CD8-positive, alpha-beta memory T cell (primary cell): ENCODE measurements around the gene MUC22. TPM values are rescaled to one million over a fixed set of nuclear protein-coding genes. Genes with fewer than 3 reads are reported as not detected.
A peak's percentile ranks its signal among the peaks of the same experiment; 100 is the strongest.
"Not testable (repeated sequence)": the region's sequence is repeated elsewhere in the genome, so short reads cannot be mapped to it uniquely, and the experiment has no call there.

Source experiments
- CTCF ChIA-PET: fragments of 350-600 bp; sonication (Branson Sonifier 250); formaldehyde crosslinking; loops from one replicate; lab custom pipeline; 2021; ENCODE audit warnings: antibody characterized with exemption; lab: Charles Lee
- POLR2A ChIA-PET: fragments of 350-600 bp; sonication (Branson Sonifier 250); formaldehyde crosslinking; loops from one replicate; lab custom pipeline; 2021; ENCODE audit warnings: antibody characterized with exemption; lab: Charles Lee
- DNase-seq, 5 donors: peaks; one replicate each; pipeline versions ENCODE4 v3.0.0 to v3.0.0-alpha.2; 2020 to 2022; ENCODE audit warnings: mixed read lengths in 1 of 5
- H3K27ac ChIP-seq: one replicate; pipeline ENCODE4 v1.7.0; 2013; ENCODE audit warnings: low read depth, mild to moderate bottlenecking, low read length, moderate library complexity
- H3K27me3 ChIP-seq: 2 replicates; pipeline ENCODE4 v1.7.0; 2013; ENCODE audit warnings: low read length, mild to moderate bottlenecking; ENCODE audit not compliant: insufficient read depth, poor library complexity, severe bottlenecking
- H3K36me3 ChIP-seq: 2 replicates; pipeline ENCODE4 v1.7.0; 2013; ENCODE audit warnings: mild to moderate bottlenecking, low read length, moderate library complexity; ENCODE audit not compliant: insufficient read depth
- H3K4me1 ChIP-seq: 2 replicates; pipeline ENCODE4 v1.7.0; 2013; ENCODE audit warnings: mild to moderate bottlenecking, low read length, moderate library complexity; ENCODE audit not compliant: insufficient read depth
- H3K4me3 ChIP-seq: 2 replicates; pipeline ENCODE4 v1.7.0; 2013; ENCODE audit warnings: mild to moderate bottlenecking, low read length
- H3K9me3 ChIP-seq: 2 replicates; pipeline ENCODE4 v1.7.0; 2013; ENCODE audit warnings: mild to moderate bottlenecking, low read length
- H3K27ac Mint-ChIP-seq, 8 donors: one replicate each; pipeline ENCODE4 v1.8.0; 2020 to 2021; ENCODE audit warnings: mixed read lengths in 8 of 8, mild to moderate bottlenecking in 6 of 8, inconsistent platforms in 3 of 8, moderate library complexity in 3 of 8
- H3K27me3 Mint-ChIP-seq, 2 donors: one replicate each; pipeline ENCODE4 v1.8.0; 2020 to 2021; ENCODE audit warnings: mixed read lengths in 2 of 2, mild to moderate bottlenecking in 1 of 2, moderate library complexity in 1 of 2
- H3K36me3 Mint-ChIP-seq, 3 donors: one replicate each; pipeline ENCODE4 v1.8.0; 2020 to 2021; ENCODE audit warnings: mixed read lengths in 3 of 3, inconsistent platforms in 1 of 3, mild to moderate bottlenecking in 1 of 3
- H3K4me1 Mint-ChIP-seq, 3 donors: one replicate each; pipeline ENCODE4 v1.8.0; 2020 to 2021; ENCODE audit warnings: mixed read lengths in 3 of 3, inconsistent platforms in 1 of 3, mild to moderate bottlenecking in 1 of 3
- H3K4me3 Mint-ChIP-seq, 7 donors: one replicate each; pipeline ENCODE4 v1.8.0; 2020 to 2021; ENCODE audit warnings: mixed read lengths in 7 of 7, mild to moderate bottlenecking in 6 of 7, moderate library complexity in 4 of 7, inconsistent platforms in 2 of 7
- H3K9me3 Mint-ChIP-seq, 5 donors: one replicate each; pipeline ENCODE4 v1.8.0; 2020 to 2022; ENCODE audit warnings: mixed read lengths in 5 of 5, mild to moderate bottlenecking in 3 of 5, moderate library complexity in 2 of 5, inconsistent platforms in 1 of 5
- polyA plus RNA-seq: library from polyadenylated mRNA; unstranded; fragments of 300-500 nt; fragmentation: Illumina TruSeq; gene quantifications from one replicate; pipeline ENCODE4 v1.2.3, GENCODE V29; 2021
- total RNA-seq, 2 experiments: library from RNA; stranded (reverse); gene quantifications; one replicate each; pipeline ENCODE4 v1.2.3, GENCODE V29; 2021

The MUC22 gene
- total and polyA plus RNA-seq, 3 experiments from 2014 or later: not detected

DNA sequence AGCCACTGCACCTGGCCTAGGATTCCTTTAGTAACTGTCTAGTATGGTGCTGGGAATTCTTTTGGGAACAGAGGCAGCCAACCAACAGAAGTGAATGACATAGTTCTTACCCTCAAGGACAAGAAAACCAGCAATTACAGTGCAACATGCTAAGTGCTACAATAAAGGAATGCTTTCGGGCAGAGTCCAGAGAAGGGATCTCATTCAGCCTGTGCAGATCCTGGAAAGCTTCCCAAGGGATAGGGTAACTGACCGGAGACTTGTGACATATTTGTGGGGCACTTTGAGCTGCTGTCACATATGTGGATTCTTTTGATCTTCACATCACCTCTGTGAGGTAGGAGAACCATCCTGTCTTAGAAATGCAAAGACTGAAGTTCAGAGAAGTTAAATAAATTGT lies 55.3 kb downstream of the MUC22 start:
- no peaks in the 10 kb centered on the region for H3K9me3 ChIP-seq
- H3K4me1 ChIP-seq: no peaks in the 10 kb centered on the region
- Mint-ChIP-seq H3K9me3 (no peaks in the 10 kb centered on the region), H3K4me1 (peaks cover 0 to 5% (median 0%) of the 10 kb centered on the region in 3 donors), H3K4me3 (no peak overlapping the region), H3K27ac (no peak overlapping the region), H3K27me3 (peaks cover 8 to 17% of the 10 kb centered on the region in 2 donors), H3K36me3 (no peaks in the 10 kb centered on the region)
- ChIA-PET POLR2A (no interaction called here), CTCF (interaction anchor here (1.7 kb wide), 1 partner anchor 14 kb away, joined by 4 read pairs; no protein-coding TSS in a partner anchor)
- no peak overlapping the region for H3K27ac ChIP-seq
- H3K27me3 ChIP-seq: no peaks in the 10 kb centered on the region
- no peaks in the 10 kb centered on the region for H3K36me3 ChIP-seq
- DNase-seq: no peak
- no peak overlapping the region for H3K4me3 ChIP-seq

DNA sequence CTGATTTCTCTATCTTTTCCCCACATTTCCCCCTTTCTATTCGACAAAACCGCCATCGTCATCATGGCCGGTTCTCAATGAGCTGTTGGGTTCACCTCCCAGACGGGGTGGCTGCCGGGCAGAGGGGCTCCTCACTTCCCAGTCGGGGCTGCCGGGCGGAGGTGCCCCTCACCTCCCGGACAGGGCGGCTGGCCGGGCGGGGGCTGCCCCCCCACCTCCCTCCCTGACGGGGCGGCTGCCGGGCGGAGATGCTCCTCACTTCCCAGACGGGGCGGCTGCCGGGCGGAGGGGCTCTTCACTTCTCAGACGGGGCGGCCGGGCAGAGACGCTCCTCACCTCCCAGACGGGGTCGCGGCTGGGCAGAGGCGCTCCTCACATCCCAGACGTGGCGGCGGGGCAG lies 56.8 kb downstream of the MUC22 start:
- POLR2A ChIA-PET, H3K4me3 ChIP-seq, H3K4me1 ChIP-seq, DNase-seq, H3K36me3 Mint-ChIP-seq, H3K27me3 ChIP-seq, H3K27ac ChIP-seq, H3K4me3 Mint-ChIP-seq, H3K9me3 ChIP-seq, H3K4me1 Mint-ChIP-seq, H3K36me3 ChIP-seq, H3K27ac Mint-ChIP-seq, H3K9me3 Mint-ChIP-seq: not testable (repeated sequence)
- CTCF ChIA-PET: interaction anchor here (1.7 kb wide), 1 partner anchor 13 kb away, joined by 4 read pairs; no protein-coding TSS in a partner anchor
- H3K27me3 Mint-ChIP-seq: peaks cover 4 to 14% of the 10 kb centered on the region in 2 donors

DNA sequence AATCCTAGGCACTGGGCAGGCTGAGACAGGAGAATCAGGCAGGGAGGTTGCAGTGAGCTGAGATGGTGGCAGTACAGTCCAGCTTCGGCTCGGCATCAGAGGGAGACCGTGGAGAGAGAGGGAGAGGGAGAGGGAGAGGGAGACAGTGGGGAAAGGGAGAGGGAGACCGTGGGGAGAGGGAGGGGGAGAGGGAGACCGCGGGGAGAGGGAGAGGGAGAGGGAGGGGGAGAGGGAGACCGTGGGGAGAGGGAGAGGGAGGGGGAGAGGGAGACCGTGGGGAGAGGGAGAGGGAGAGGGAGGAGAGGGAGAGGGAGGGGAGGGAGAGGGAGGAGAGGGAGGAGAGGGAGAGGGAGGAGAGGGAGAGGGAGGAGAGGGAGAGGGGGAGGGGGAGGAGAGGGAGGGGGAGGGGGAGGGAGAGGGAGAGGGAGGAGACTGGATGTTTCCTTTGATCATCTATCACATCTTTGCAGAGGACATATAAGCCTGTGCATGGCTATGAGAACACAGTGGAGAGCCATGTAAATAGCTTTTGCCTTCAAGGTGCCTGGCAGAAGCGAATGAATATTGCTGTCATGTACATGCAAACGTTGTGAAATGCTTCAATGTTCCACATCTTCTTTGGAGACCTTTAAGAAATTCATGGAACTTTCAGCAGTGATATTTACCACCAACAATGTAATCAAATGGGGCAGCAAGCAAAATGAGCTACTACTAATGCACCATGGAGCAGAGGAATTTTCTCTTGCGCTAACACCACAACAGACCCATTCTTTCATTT lies 57.8 kb downstream of the MUC22 start:
- H3K9me3 ChIP-seq, H3K27me3 Mint-ChIP-seq, H3K27ac Mint-ChIP-seq, H3K36me3 ChIP-seq, H3K27me3 ChIP-seq, H3K4me3 Mint-ChIP-seq, H3K4me1 ChIP-seq, DNase-seq, H3K4me1 Mint-ChIP-seq, H3K27ac ChIP-seq, H3K36me3 Mint-ChIP-seq, H3K9me3 Mint-ChIP-seq, H3K4me3 ChIP-seq: not testable (repeated sequence)
- ChIA-PET CTCF (interaction anchor here (0.7 to 3.2 kb wide), 3 partner anchors 14 to 247 kb away, joined by 3 to 33 read pairs (median 4); no protein-coding TSS in a partner anchor), POLR2A (interaction anchor here (0.6 kb wide), 1 partner anchor 18 kb away, joined by 3 read pairs; no protein-coding TSS in a partner anchor)

DNA sequence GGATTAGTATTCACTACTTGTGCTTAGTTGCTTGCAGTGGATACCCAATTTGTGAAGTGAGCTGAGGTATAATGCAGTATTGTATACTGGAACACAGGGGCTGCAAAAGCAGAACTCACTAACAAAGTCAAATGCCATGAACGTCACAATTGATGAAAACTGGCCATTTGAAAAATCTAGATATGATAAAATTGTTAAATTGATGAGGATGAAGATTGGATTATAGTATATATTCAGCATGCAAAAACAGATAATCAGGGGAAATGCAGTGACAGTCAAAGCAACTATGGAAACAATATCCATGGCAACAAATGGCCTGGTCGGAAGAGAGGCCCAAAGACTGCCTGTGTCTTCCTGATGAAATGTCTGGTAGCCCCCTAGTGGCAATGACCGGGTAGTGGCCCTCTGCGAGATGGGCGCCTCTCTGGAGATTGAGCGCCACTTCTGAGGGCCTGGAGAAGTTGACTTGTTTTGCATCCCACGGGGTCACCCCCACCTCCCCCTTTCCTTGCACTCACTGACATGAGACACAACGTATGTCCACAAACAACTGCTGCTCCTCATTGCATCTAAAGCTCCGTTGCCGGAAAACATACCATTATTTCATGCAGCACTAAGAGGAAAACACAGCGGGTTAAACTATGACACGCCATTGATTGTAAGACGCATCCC lies 58.5 kb downstream of the MUC22 start:
- H3K9me3 ChIP-seq: no peaks in the 10 kb centered on the region
- Mint-ChIP-seq H3K4me1 (peaks cover 0 to 5% (median 0%) of the 10 kb centered on the region in 3 donors), H3K9me3 (no peaks in the 10 kb centered on the region), H3K4me3 (no peak overlapping the region), H3K36me3 (no peaks in the 10 kb centered on the region), H3K27ac (no peak overlapping the region), H3K27me3 (peaks cover 0 to 10% of the 10 kb centered on the region in 2 donors)
- no peak overlapping the region for H3K4me3 ChIP-seq
- H3K27ac ChIP-seq: no peak overlapping the region
- H3K36me3 ChIP-seq: no peaks in the 10 kb centered on the region
- peak; percentile 52 to 82 (median 57) for DNase-seq
- no peaks in the 10 kb centered on the region for H3K4me1 ChIP-seq
- ChIA-PET CTCF (interaction anchor here (0.6 to 3.2 kb wide), 7 partner anchors 9 to 248 kb away, joined by 3 to 33 read pairs (median 4); no protein-coding TSS in a partner anchor), POLR2A (interaction anchor here (0.6 kb wide), 1 partner anchor 19 kb away, joined by 3 read pairs; no protein-coding TSS in a partner anchor)
- no peaks in the 10 kb centered on the region for H3K27me3 ChIP-seq

DNA sequence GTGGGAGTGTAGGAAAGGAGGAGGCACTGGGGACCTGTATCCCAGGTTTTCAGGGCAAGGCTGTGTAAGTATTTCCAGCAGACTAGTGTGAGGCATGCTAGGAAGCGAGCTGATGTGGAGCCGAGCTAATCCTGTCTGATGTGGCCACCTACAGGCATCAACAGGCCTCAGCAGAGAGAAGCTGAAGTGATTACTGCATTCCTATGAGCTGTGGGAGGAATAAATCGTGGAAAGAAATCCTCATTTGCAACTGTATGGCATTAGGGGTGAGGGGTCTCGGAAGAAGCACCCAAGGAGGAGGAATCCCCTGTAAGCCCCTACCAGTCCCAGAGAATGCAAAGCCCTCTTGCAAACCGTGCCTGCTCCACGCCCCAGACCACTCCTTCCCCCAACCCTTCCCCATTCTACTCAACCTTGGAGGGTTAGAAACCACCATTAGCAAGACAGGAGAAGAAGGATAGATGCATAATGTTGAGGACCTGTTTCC lies 60.5 kb downstream of the MUC22 start:
- peak overlapping the region in 1 of 8 donors; percentile 44 for H3K27ac Mint-ChIP-seq
- no peaks in the 10 kb centered on the region for H3K9me3 Mint-ChIP-seq
- Histone ChIP-seq H3K9me3 (no peaks in the 10 kb centered on the region), H3K27me3 (no peaks in the 10 kb centered on the region), H3K27ac (no peak overlapping the region), H3K4me3 (no peak overlapping the region), H3K4me1 (no peaks in the 10 kb centered on the region), H3K36me3 (no peaks in the 10 kb centered on the region)
- peaks cover 0 to 5% (median 0%) of the 10 kb centered on the region in 3 donors for H3K4me1 Mint-ChIP-seq
- H3K27me3 Mint-ChIP-seq: peaks cover 0 to 6% of the 10 kb centered on the region in 2 donors
- ChIA-PET CTCF (interaction anchor here (1.1 to 3.2 kb wide), 4 partner anchors 11 to 242 kb away, joined by 3 to 33 read pairs (median 4); no protein-coding TSS in a partner anchor), POLR2A (no interaction called here)
- DNase-seq: no peak
- no peak overlapping the region for H3K4me3 Mint-ChIP-seq
- no peaks in the 10 kb centered on the region for H3K36me3 Mint-ChIP-seq

DNA sequence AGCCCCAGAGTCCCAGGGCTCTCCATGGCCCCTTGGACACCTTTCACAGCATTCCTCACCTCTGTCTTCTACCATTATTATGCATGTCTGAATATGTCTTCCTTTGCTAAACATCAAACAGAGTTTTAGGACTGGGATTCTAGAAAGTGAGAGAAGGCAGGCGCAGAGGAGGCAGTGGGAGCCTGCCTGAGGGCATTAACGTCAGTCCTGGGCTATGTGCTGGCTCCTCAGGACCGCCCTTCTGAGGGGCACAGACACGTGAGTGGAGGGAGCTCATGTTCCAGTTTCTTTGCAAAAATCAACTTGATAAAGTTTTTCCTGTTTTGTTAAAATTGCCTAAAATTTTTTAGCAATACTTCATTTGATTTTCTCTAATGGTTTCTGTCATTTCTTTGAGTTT lies 64.1 kb downstream of the MUC22 start:
- peaks cover 0 to 2% of the 10 kb centered on the region in 2 donors for H3K27me3 Mint-ChIP-seq
- DNase-seq: no peak
- Histone ChIP-seq H3K36me3 (no peaks in the 10 kb centered on the region), H3K4me3 (no peak overlapping the region), H3K27me3 (no peaks in the 10 kb centered on the region), H3K4me1 (peaks cover 2% of the 10 kb centered on the region), H3K27ac (no peak overlapping the region), H3K9me3 (no peaks in the 10 kb centered on the region)
- peak overlapping the region in 1 of 8 donors; percentile 61 for H3K27ac Mint-ChIP-seq
- ChIA-PET CTCF (no interaction called here), POLR2A (no interaction called here)
- peaks cover 0 to 3% (median 2%) of the 10 kb centered on the region in 3 donors for H3K4me1 Mint-ChIP-seq
- no peak overlapping the region for H3K4me3 Mint-ChIP-seq
- H3K36me3 Mint-ChIP-seq: no peaks in the 10 kb centered on the region
- no peaks in the 10 kb centered on the region for H3K9me3 Mint-ChIP-seq

DNA sequence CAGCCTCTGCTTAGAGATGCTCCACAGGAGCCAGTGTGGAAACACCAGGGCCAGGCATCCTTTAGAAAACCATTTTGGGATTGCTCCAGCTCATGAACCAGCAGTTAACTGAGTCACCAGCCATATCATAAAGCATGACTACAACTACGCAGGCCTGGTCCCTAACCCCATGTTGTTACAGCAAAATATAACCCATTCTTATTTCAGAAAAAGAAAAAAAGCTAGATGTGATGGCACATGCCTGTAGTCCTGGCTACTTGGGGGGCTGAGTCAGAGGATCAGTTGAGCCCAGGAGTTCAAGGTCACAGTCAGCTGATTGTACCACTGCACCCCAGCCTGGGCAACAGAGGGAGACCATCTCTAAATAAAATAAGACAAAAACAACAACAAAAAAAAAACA lies 65.3 kb downstream of the MUC22 start:
- H3K27me3 Mint-ChIP-seq: peaks cover 2 to 4% of the 10 kb centered on the region in 2 donors

More for the DNA sequence above, 65.3 kb downstream of the MUC22 start:
- Histone ChIP-seq H3K4me1 (peaks cover 5% of the 10 kb centered on the region), H3K27ac (no peak overlapping the region), H3K9me3 (no peaks in the 10 kb centered on the region), H3K4me3 (no peak overlapping the region), H3K27me3 (no peaks in the 10 kb centered on the region), H3K36me3 (no peaks in the 10 kb centered on the region)
- ChIA-PET POLR2A (no interaction called here), CTCF (interaction anchor here (1.1 kb wide), 1 partner anchor 12 kb away, joined by 3 read pairs; no protein-coding TSS in a partner anchor)
- peak overlapping the region in 1 of 8 donors; percentile 92 for H3K27ac Mint-ChIP-seq
- no peaks in the 10 kb centered on the region for H3K36me3 Mint-ChIP-seq
- no peak for DNase-seq
- no peak overlapping the region for H3K4me3 Mint-ChIP-seq
- peaks cover 2 to 9% (median 9%) of the 10 kb centered on the region in 3 donors for H3K4me1 Mint-ChIP-seq
- no peaks in the 10 kb centered on the region for H3K9me3 Mint-ChIP-seq
